Measurements from ENCODE around the gene ANXA4.
"Not testable (repeated sequence)": the region's sequence is repeated elsewhere in the genome, so short reads cannot be mapped to it uniquely, and the experiment has no call there.

ANXA4 gene

DNA sequence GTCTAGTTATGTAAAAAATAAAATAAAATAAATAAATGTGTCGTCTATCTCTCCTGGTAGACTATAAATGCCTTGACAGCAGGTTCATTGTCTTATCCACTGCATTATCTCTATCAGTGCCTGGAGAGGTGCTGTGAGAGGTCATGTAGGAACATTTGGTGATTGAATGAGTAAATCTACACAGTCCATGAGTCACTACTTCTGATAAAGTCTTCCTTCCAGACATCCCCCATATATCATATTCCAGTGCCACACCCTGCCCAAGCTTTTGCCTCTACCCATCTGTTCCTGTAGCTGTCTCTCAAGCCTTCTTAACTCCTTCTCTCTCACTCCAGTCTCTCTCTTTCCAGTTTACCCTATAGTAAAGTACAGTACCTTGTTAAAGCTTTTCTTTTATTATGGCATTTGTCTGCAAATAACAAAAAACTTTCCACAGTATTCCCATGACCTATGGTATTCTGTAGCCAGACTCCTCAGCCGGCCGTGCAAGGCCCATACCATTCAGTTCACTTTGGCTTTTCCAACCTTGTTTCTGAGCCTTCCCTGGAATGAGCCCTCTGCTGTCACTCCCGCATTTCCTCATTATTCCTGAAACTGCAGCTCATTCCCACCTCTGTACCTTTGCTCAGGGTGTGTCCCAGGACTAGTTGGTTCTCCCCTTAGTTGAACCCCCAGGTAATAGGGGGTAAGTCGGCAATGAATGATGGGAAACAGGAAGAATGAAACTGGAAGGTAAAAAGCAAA is 37.5 kb downstream of the ANXA4 start:
- DNase-seq (ENCODE audit: low read depth) = peak; percentile 74

DNA sequence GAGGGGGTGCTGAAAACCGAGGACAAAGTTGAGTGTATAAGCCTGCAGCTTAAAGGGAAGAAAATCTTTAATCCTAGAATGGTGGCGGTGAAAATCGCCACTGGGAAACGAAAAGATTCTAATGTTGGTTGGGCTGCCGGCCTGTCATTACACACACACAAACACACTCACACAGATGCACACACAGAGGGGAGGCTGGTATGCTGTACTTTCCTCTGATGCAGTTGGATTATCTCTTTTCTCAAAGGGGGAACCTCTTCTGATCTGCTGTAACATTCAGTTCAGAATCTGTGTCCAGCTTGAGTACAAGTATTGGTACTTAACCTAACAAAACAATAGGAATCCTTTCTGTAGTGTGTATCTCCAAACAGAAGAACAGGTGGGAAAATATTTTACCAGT is 39.0 kb downstream of the ANXA4 start:
- peak; percentile 37 for DNase-seq (ENCODE audit: low read depth)

DNA sequence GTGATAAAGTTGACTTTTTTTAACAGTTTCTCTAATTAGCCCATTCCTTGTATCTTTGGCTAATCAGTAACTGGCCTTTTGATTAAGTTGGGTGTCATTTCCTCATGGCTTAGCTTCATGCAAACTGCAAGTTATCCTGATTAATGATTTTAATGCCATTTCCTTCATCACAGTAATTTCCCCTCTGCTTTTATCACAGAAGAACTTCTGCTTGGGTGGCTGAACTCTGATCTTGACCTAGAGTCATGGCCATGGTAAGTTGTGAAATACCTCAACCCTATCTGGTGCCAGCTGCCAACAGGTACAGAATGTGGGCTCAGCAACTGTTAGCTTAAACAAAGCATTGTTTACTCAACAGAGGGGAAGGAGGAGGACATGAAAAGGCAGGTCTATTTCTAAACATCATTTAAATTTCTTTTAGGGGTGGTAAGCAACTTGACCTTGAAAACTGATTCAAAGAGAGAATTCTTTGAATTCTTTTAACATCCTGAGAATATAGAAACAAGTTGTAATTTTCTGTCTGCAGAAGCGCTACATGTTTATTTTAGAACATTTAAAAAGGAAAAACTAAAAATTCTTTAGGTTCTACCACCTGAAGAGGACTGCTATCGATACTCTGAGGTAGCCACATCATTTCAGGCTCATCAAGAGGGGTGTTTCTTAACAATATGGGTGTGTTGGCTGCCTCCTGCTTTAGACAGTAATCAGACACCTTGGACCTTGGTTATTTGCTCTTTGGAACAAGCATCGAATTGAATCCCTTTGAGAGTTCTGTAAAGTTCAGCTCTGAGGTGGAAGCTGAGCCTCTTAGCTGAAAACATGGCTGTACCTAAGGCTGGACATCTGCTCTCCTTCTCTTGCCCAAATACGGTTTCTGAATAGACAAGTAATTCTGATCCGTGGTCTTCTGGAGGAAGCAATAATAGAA is 39.7 kb downstream of the ANXA4 start:
- DNase-seq (ENCODE audit: low read depth) = peak; percentile 69

DNA sequence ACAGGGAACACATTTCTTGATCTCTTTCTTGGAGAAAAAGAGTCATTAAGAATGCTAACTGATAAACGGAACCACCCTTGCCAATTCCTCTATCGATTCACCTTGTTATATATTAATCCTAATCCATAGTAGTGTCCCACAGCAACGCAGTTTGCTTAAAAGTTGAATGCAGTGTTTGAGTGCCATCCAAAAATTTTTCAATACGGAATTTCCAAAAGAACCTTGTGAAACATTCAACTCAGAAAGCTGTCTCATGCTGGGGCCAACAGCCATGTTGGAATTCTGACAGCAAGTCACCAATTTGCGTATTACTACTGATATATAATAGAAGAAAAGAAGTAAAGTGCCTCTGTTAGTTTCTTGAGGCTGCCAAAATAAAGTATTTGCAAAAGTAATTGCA is 42.3 kb downstream of the ANXA4 start:
- no peak for DNase-seq (ENCODE audit: low read depth)

DNA sequence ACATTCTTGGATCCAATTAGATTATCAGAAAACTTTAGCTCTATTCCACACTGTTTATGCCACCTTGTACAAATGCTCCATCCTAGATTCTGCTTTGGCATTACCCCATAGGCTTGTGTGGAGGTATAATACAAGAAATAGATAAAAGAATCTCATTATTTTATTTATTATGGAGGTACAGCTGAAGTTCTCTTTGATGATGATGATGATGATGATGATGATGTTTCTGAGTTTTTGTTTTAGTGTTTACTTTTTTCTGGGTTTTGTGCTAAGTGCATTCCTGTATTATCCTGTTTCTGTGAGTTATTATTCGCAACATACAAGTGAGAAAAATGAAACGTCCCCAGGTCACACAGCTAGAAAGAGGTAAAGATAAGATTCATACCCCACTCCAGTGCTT is 43.4 kb downstream of the ANXA4 start:
- DNase-seq (ENCODE audit: low read depth) = no peak

DNA sequence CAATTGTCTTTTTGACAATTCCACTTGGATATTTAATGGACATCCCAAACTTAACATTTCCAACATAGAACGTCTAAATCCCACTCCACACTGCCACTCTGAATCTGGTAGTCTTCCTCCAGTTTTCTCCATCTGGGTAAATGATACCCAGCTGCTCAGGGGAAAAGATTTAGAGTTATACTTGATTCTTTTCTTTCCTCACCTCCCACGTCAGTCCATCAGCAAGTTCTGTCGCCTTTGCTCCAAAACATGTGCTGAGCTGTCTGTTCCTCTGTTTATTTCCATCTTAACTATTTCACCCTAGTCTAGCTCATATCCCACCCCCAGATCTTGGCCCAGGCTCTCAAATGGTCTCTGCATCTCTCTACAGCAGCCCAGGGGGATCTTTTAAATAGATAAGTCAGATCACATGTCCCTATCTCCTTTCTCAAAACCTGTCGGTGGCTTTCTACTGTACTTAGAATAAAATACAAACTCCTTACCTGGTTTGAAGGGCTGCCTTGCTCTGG is 44.2 kb downstream of the ANXA4 start:
- no peak for DNase-seq (ENCODE audit: low read depth)

DNA sequence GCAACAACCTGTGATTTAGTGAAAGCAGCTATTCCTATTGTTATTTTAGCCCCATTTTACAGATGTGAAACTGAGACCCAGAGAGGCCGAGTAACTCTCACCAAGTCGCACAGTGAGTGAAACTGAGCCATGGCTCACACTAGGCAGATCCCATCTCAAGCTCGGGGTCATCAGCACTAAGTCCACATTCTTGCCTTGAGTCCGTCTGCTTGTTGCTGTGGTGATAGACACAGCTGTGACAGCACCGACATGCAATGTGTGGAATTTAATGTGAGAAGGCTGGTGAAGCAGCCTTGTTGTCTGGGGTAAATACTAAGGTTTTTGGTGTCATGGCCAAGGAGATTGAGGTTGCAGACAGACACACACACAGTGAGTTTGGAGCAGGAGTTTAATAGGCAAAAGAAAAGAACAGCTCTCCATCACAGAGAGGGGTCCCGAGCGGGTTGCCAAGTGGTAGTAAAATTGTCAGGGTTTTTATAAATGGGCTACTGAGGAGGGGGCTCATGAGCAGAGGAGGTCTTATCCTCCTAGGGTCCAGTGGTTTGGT is 47.3 kb downstream of the ANXA4 start:
- DNase-seq (ENCODE audit: low read depth) = peak; percentile 96

DNA sequence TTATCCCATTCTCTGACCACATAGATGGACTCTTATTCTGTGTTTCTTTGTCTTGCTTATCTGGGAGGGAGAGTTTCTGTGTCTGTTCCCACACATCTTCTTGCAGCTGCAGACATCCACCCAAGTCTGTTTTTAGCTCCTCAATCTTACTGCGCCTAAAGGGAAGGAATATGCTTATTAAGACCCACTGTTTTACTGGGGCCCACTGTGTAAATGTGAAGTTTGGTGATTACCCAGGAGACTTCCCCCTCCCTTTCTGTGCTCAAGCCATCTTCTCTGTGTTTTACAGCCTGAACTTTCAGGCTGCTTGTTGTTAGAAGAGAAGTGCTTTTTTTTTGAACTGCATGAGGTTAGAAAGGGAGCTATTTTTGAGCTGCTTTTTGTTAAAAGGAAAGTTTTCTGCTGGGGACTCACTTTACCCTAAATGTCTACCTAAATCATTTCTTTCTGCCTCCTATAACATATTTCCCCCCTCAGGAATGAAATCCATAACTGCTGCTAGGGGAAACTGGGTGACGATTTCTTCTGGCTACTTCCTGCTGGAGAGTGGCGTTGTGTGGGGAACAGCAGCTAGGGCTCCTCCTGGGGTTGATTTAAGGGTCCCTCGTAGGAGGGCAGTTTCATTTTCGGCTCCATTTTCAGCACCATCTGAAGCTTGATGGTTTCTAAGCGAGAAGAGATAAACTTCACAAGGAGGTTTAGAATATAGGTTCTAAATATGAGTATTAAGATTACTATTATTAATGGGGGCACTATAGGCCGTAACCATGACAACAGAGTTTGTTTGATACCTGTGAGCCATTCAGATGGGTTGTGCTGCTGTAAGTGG is 48.1 kb downstream of the ANXA4 start:
- peak; percentile 58 for DNase-seq (ENCODE audit: low read depth)

DNA sequence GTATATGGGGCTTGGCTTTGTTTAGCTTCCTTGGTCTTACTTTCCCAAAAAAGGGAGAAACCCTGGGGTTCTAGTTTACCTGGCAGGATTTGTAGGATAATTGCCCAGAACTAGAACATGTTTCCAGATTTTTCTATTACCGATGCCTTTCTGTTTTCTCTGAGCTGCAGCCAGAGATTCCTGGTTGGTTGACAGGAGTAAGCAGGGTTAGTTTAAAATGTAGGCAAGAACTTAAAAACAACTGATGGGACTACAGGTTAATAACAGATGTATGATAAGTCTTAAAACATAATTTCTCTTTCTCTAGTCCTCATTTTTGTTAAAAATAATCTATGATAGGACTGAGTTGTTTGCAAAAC is 48.6 kb downstream of the ANXA4 start:
- DNase-seq (ENCODE audit: low read depth) = no peak

DNA sequence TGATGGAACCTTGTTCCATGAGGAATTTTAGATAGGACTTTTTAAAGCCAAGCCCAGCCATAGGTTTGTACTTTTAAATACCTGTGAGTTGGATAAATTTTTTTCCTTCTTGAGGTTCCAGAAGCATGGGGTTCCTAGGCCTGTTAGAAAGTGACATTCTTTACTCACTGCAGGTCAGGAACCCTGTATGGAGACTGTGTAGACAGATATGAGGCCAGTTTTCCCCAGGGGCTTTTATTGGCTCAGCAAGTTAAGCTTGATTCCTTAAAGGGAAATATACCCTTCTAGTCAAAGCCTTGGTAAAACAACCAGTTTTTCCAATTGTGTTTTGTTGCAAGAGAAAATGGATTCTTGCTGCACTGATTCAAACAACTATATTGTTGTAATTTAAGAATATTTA is 49.1 kb downstream of the ANXA4 start:
- DNase-seq (ENCODE audit: low read depth) = no peak

DNA sequence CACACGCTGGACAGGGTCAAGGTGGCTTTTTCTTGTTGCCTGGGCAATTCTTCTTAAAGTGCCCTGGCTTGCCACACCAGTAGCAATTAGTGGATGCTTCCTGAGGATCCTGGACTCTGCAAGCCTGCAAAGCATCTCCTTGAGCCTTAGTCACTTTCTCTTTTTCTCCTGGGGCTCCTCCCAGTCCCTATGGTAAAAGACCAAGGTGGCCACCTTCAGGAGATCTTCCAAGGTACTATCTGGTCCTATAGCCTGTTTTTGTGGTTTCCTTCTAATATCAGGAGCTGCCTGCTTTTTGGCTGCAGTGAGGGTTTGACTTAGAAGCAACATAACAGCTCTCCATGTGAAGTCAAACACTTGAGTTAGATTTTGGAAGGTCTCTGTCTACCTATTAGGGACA is 54.2 kb downstream of the ANXA4 start:
- no peak for DNase-seq (ENCODE audit: low read depth)

DNA sequence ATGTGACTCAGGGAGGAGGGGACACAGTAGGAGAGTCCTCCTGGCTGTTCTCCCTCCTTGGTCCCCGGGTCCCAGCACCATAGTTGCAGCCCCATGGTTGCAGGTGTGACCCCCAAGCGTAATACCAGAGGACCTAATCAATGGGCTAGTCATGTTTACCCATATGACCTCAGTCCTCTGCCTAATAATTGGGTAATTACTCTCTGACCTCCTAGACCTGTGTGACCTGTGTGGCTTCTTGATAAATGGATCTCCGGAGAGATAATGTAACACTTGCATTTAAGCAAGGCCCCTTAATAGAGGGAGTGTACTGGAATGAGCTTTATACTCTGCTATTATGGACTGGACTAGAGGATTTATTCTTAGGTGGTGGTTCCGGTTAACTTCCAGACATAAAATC is 55.3 kb downstream of the ANXA4 start:
- no peak for DNase-seq (ENCODE audit: low read depth)

DNA sequence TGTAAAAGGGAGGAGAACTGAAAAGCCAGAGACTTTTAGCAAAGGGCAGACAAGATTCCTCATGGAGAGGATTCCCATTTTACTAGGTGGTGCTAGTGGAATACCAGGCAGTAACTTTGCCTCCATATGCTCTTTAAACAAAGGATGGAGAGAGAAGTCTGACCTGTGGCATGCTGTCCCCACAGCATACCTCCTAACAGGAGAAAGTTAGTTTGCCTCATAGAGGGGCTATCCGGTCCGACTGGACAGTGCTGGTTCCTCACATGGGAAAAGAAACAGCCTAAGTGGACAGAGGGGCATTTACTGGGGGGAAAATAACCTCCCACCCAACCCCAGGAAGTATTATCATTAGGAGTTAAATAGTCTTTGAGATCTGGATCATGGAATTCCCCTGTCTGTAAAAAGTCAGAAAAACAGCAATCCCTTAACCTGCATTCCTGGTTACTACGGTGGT is 55.9 kb downstream of the ANXA4 start:
- no peak for DNase-seq (ENCODE audit: low read depth)

DNA sequence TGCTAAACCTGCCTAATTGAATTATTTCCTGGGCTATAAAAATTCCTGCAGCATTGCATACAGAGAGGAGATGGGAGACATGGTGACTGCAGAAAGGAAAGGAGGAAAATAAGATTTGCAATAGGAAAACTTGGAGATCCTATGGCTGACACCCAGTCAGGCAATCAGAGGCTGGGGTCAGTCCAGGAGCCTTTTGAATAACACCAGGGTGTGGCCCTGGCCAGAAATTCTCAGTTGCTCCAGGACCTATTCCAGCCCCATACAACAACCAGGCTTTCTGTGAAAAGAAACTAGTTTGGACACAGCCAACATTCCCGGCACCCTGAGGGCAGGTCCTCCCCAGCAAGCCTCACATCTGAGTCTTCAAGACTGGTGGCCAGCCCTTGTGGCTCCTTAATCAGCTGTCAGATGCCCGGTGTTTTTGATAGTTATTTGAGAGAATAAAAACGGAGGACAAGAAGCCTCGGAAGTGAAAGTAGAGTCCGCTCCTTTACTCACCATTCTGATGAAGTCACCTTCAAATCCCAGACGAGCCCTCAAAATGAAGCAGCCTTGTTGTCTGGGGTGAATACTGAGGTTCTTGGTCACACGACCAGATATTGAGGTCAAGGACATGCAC is 56.5 kb downstream of the ANXA4 start:
- DNase-seq (ENCODE audit: low read depth) = peak; percentile 82

DNA sequence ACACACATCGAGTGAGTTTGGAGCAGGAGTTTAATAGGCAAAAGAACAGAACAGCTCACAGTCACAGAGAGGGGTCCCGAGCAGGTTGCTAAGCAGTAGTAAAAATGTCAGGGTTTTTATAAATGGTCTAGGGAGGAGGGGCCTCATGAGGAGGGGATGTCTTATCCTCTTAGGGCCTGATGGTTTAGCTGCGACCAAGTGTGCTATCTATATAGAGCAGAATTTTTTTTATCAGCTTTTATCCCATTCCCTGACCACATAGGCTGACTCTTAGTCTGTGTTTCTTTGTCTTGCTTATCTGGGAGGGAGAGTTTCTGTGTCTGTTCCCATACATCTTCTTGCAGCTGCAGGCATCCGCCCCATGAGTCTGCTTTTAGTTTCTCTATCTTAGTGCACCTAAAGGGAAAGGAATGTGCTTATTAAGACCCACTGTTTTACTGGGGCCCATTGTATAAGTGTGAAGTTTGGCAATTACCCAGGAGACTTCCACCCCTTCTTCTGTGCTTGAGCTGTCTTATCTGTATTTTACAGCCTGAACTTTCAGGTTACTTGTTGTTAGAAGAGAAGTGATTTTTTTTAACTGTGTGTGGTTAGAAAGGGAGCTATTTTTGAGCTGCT is 57.1 kb downstream of the ANXA4 start:
- DNase-seq (ENCODE audit: low read depth) = peak; percentile 97

DNA sequence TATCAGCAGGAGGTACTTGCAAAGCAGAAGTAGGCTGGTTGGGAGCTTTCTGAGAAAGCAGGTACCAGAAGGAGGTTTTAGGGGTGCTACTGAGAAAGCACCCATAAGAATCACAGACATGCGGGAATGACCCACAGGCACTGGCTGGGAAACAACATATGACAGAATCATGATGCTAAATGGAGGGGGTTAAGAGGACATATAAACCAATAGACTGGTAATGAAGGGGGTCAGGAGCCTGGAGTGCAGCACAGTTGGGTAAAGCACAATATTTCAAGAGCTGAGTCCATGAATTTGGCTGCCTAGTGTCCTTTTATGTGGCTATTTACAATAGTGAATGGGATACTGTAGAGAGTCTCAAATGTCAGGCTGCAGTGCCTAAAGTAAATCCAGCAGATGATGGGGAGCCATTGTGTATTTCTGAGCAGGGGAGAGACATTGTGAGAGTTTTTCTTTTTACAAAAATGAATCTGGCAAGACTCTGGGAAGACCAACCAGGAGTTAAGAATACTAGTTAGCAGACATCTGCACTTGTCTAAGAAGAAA is 59.9 kb downstream of the ANXA4 start:
- DNase-seq (ENCODE audit: low read depth) = no peak

DNA sequence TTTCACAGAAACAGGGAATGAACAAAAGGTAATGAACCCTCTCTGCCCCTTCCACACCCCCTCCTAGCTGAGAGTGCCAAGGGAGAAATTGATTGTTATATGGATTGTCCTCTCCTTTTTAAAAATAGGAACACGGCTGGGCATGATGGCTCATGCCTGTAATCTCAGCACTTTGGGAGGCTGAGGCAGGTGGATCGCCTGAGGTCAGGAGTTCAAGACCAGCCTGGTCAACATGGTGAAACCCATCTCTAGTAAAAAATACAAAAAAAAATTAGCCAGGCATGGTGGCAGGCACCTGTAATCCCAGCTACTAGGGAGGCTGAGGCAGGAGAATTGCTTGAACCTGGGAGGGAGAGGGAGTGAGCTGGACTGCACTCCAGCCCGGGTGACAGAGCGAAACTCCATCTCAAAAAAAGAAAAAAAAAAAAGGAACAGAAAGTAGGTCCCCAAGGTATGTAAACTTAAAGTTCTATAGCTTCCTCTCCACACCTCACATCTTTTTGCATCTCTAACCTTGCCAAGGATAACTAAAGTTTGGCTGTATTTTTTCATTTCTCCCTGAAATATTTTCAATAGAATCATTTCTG is 60.9 kb downstream of the ANXA4 start:
- DNase-seq (ENCODE audit: low read depth) = not testable (repeated sequence)

DNA sequence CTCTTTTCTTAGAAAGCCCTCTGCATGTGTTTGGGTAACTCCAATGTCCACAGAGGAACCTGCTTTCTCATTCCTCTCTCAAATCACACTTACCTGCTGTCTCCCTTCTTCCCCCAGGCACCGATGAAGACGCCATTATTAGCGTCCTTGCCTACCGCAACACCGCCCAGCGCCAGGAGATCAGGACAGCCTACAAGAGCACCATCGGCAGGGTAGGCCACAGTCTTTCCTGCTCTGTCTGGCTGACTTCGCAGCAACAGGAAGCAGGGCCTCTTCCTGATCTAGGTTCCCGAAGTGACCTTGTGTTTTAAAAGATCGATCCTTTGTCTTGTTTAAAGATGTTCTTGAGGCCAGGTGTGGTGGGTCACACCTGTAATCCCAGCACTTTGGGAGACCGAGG is 62.5 kb downstream of the ANXA4 start:
- no peak for DNase-seq (ENCODE audit: low read depth)

DNA sequence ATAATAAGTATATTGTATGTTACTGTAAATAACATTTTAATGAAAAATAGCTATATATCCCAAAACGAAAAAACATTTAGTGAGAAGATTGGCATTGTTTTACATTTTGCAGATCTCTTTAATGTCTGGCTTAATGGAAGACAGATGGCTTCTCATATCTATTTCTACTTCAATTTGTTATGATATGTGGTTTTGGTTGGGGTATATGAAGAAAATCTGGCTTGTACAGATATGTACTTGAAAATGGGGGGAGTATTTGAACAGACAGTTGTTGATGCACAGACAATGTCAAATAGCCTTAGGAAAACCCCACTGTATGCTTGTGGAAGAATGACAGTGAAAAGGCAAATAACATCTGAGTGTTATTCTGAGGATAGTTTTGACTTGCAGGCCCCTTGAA is 64.0 kb downstream of the ANXA4 start:
- no peak for DNase-seq (ENCODE audit: low read depth)

DNA sequence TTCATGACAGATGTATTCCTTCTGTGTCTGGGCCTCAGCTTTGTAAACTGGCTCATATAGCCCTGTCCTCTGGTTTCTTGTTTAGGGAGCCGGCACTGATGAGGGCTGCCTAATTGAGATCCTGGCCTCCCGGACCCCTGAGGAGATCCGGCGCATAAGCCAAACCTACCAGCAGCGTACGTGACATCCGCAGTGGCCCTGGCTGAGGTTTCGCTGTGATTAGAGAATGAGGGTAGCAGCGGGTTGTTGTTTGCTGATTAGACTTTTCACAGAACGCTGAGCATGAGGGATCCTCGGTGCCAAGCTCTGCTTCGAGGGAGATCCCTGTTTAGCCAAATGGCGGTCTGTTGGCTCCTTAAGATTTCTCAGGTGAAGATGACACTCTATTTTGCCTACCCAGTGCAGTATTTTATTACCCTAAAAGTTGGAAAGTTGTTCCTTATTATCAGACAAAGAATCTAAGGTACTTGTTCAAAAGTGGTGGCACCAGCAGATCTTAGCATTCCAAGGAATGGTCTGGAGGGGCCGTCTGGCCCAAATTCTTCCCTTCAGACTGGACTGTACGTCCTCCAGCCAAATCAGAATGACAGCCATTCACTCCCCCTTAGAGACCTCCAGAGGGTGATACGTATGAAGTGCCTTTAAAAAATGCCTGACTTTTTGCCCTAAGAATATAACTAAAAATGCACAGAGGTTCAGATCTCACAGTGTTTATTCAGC is 66.0 kb downstream of the ANXA4 start:
- DNase-seq (ENCODE audit: low read depth) = no peak

Measured in amniotic epithelial cell (primary cell).